H1 (cell line): ENCODE data around the gene PPP4R4. TPM values are rescaled to one million over a fixed set of nuclear protein-coding genes. Genes with fewer than 3 reads are reported as not detected.
"Not testable (repeated sequence)": the region's sequence is repeated elsewhere in the genome, so short reads cannot be mapped to it uniquely, and the experiment has no call there.

Source experiments
- CTCF ChIA-PET: fragments of 300-600 bp; sonication (Branson Sonifier 250); formaldehyde crosslinking; loops from one replicate; lab custom pipeline; 2021; ENCODE audit not compliant: partially characterized antibody; lab: Charles Lee
- POLR2A ChIA-PET: fragments of 300-600 bp; sonication (Branson Sonifier 250); formaldehyde crosslinking; loops from one replicate; lab custom pipeline; 2021; ENCODE audit warnings: inconsistent platforms; ENCODE audit not compliant: partially characterized antibody; lab: Charles Lee
- DNase-seq, 2 experiments: peaks; one replicate each; pipeline versions ENCODE4 v3.0.0 to v3.0.0-alpha.2; 2010 to 2022; ENCODE audit warnings: low spot score in 2 of 2, low read depth in 1 of 2, mixed read lengths in 1 of 2
- FAIRE-seq: peaks from 2 replicates; lab custom pipeline; 2011; peaks lifted over from hg19 to GRCh38; lab: Jason Lieb, UNC
- H2AFZ ChIP-seq: 2 replicates; pipeline ENCODE4 v1.8.1; 2012; ENCODE audit warnings: low read length, inconsistent platforms
- H2AK5ac ChIP-seq: 2 replicates; pipeline ENCODE4 v1.6.1; 2013; ENCODE audit warnings: low read depth, low read length
- H2BK120ac ChIP-seq: replicated peaks from 2 replicates; pipeline ENCODE3; 2013; ENCODE audit warnings: low read depth, low read length, inconsistent platforms
- H2BK12ac ChIP-seq: 2 replicates; pipeline ENCODE4 v1.6.1; 2013; ENCODE audit warnings: low read depth, low read length
- H2BK15ac ChIP-seq: 2 replicates; pipeline ENCODE4 v1.6.1; 2013; ENCODE audit warnings: low read length
- H2BK20ac ChIP-seq: 2 replicates; pipeline ENCODE4 v1.6.1; 2013; ENCODE audit warnings: low read length
- H2BK5ac ChIP-seq: 2 replicates; pipeline ENCODE4 v1.6.1; 2013; ENCODE audit warnings: low read depth, low read length
- H3K14ac ChIP-seq: 2 replicates; pipeline ENCODE4 v1.6.1; 2013; ENCODE audit warnings: inconsistent platforms; ENCODE audit not compliant: insufficient read length
- H3K18ac ChIP-seq: 2 replicates; pipeline ENCODE4 v1.6.1; 2013; ENCODE audit warnings: low read length; ENCODE audit errors: extremely low read depth
- H3K23ac ChIP-seq: 2 replicates; pipeline ENCODE4 v1.6.1; 2013; ENCODE audit warnings: inconsistent platforms; ENCODE audit not compliant: insufficient read length
- H3K23me2 ChIP-seq: 2 replicates; pipeline ENCODE4 v1.6.1; 2013; ENCODE audit warnings: low read depth, low read length
- H3K27ac ChIP-seq: 2 replicates; pipeline ENCODE4 v1.6.1; 2011; ENCODE audit warnings: low read depth, low read length, inconsistent platforms
- H3K27me3 ChIP-seq, 4 experiments: replicated peaks in 1 of 4; 1 replicate in 1 of 4; 2 replicates in 3 of 4; pipeline versions ENCODE4 v1.6.1 to v1.8.1; 2011 to 2013; ENCODE audit warnings: low read length in 3 of 4, mild to moderate bottlenecking in 3 of 4, inconsistent platforms in 2 of 4, mixed read lengths in 2 of 4, moderate library complexity in 1 of 4; ENCODE audit not compliant: control insufficient read depth in 3 of 4, insufficient read depth in 3 of 4; ENCODE audit errors: extremely low read depth in 1 of 4
- H3K36me3 ChIP-seq, 4 experiments: 2 replicates each; pipeline versions ENCODE4 v1.6.1 to v1.8.1; 2011 to 2013; ENCODE audit warnings: mild to moderate bottlenecking in 4 of 4, low read length in 3 of 4, moderate library complexity in 2 of 4, control low read depth in 1 of 4, inconsistent platforms in 1 of 4; ENCODE audit not compliant: insufficient read depth in 4 of 4, control insufficient read depth in 2 of 4
- H3K4ac ChIP-seq: replicated peaks from 2 replicates; pipeline ENCODE3; 2013; ENCODE audit warnings: low read length, low read depth, mixed read lengths, inconsistent platforms; ENCODE audit not compliant: insufficient read length
- H3K4me1 ChIP-seq, 4 experiments: replicated peaks in 1 of 4; 1 replicate in 1 of 4; 2 replicates in 3 of 4; pipeline versions ENCODE4 v1.6.1 to v1.8.1; 2011 to 2013; ENCODE audit warnings: low read length in 3 of 4, inconsistent platforms in 2 of 4, mixed read lengths in 1 of 4; ENCODE audit not compliant: insufficient read depth in 4 of 4, control insufficient read depth in 3 of 4
- H3K4me2 ChIP-seq, 2 experiments: 2 replicates each; pipeline versions ENCODE4 v1.6.1 to v1.8.1; 2011 to 2013; ENCODE audit warnings: low read depth in 2 of 2, low read length in 2 of 2, control low read depth in 1 of 2, inconsistent platforms in 1 of 2, mild to moderate bottlenecking in 1 of 2; ENCODE audit not compliant: insufficient read depth in 1 of 2
- H3K4me3 ChIP-seq, 4 experiments: fragments of 200-600, 300-600 bp in 1 of 4; sonication (generic), shearing (Covaris generic), sonication (Bioruptor Twin) in 1 of 4; 2 replicates each; pipeline versions ENCODE4 v1.5.1 to v1.8.1; 2011 to 2016; ENCODE audit warnings: low read length in 4 of 4, low read depth in 3 of 4, control low read depth in 2 of 4, inconsistent platforms in 2 of 4, mild to moderate bottlenecking in 2 of 4, mixed read lengths in 1 of 4, moderate library complexity in 1 of 4; ENCODE audit not compliant: insufficient read depth in 2 of 4; ENCODE audit errors: extremely low read depth in 1 of 4
- H3K56ac ChIP-seq: replicated peaks from 2 replicates; pipeline ENCODE3; 2013; ENCODE audit warnings: low read depth, mild to moderate bottlenecking, mixed read lengths, low read length, inconsistent platforms; ENCODE audit not compliant: insufficient read length
- H3K79me1 ChIP-seq: 2 replicates; pipeline ENCODE4 v1.6.1; 2013; ENCODE audit warnings: low read depth, low read length, control low read depth
- H3K79me2 ChIP-seq, 2 experiments: 2 replicates each; pipeline versions ENCODE4 v1.6.1 to v1.8.1; 2012 to 2013; ENCODE audit warnings: low read length in 2 of 2, mild to moderate bottlenecking in 2 of 2, inconsistent platforms in 1 of 2; ENCODE audit not compliant: insufficient read depth in 2 of 2, control insufficient read depth in 1 of 2
- H3K9ac ChIP-seq, 4 experiments: replicated peaks in 1 of 4; 1 replicate in 1 of 4; 2 replicates in 3 of 4; pipeline versions ENCODE4 v1.6.1 to v1.8.1; 2011 to 2013; ENCODE audit warnings: low read depth in 3 of 4, low read length in 3 of 4, control low read depth in 2 of 4, mild to moderate bottlenecking in 2 of 4, moderate library complexity in 2 of 4, inconsistent platforms in 1 of 4; ENCODE audit errors: extremely low read depth in 1 of 4
- H3K9me3 ChIP-seq, 2 experiments: 2 replicates each; pipeline versions ENCODE4 v1.6.1 to v1.8.1; 2012 to 2013; ENCODE audit warnings: mild to moderate bottlenecking in 2 of 2, moderate library complexity in 2 of 2, control low read depth in 1 of 2, inconsistent platforms in 1 of 2, low read depth in 1 of 2, low read length in 1 of 2, mixed read lengths in 1 of 2; ENCODE audit not compliant: insufficient read depth in 2 of 2
- H4K20me1 ChIP-seq, 2 experiments: replicated peaks in 1 of 2; 2 replicates each; pipeline versions ENCODE3 to v1.8.1; 2011 to 2013; ENCODE audit warnings: inconsistent platforms in 2 of 2, low read length in 2 of 2, mild to moderate bottlenecking in 1 of 2; ENCODE audit not compliant: insufficient read depth in 2 of 2, control insufficient read depth in 1 of 2
- H4K5ac ChIP-seq: 2 replicates; pipeline ENCODE4 v1.6.1; 2013; ENCODE audit warnings: low read length, low read depth, mixed read lengths, inconsistent platforms; ENCODE audit not compliant: insufficient read length
- H4K8ac ChIP-seq: 2 replicates; pipeline ENCODE4 v1.8.0; 2013; ENCODE audit warnings: mild to moderate bottlenecking, moderate library complexity, low read length, inconsistent platforms; ENCODE audit not compliant: insufficient read depth; ENCODE audit errors: extremely low read depth
- H4K91ac ChIP-seq: replicated peaks from 2 replicates; pipeline ENCODE3; 2013; ENCODE audit warnings: low read length, mixed read lengths, inconsistent platforms; ENCODE audit not compliant: insufficient read length
- WGBS, 2 experiments: shearing (Covaris generic) in 1 of 2; methylation state at CpG; one replicate each; pipeline versions ENCODE4 v1.1.6 to v1.1.7; 2013 to 2015; ENCODE audit warnings: low lambda C conversion rate in 2 of 2, mixed read lengths in 2 of 2, inconsistent platforms in 1 of 2, low coverage in 1 of 2, missing lambda C conversion rate in 1 of 2; ENCODE audit not compliant: insufficient replicate concordance in 2 of 2, insufficient coverage in 1 of 2, insufficient read length in 1 of 2; ENCODE audit errors: extremely low coverage in 1 of 2, missing lambda C conversion rate in 1 of 2; 5-methylcytosine and 5-hydroxymethylcytosine counted together
- polyA plus RNA-seq, 7 experiments: library from polyadenylated mRNA; depleted of rRNA in 3 of 7; stranded (reverse) in 5 of 7; unstranded in 2 of 7; fragments of >200 nt in 5 of 7; fragments of 200-250 nt in 2 of 7; gene quantifications; 1 replicate in 5 of 7; 2 replicates in 1 of 7; 4 replicates in 1 of 7; pipeline versions ENCODE4 v1.2.1 to v1.2.3, GENCODE V29; 2011 to 2013; ENCODE audit warnings: missing spikeins in 2 of 7, mixed read lengths in 2 of 7
- total RNA-seq: library from RNA; stranded (reverse); fragmentation: NEBNext Ultra II Directional; extraction: Animal tissue kit (Norgen Biotek cat#: 25700); gene quantifications from 2 replicates; pipeline ENCODE4 v1.2.1, GENCODE V29; 2021

PPP4R4 gene
- total and polyA plus RNA-seq, 2 of the 8 experiments (the other 6 are each of a cell fraction or from before 2014, with no cell fraction given), result 3.3 to 9.6 TPM

DNA sequence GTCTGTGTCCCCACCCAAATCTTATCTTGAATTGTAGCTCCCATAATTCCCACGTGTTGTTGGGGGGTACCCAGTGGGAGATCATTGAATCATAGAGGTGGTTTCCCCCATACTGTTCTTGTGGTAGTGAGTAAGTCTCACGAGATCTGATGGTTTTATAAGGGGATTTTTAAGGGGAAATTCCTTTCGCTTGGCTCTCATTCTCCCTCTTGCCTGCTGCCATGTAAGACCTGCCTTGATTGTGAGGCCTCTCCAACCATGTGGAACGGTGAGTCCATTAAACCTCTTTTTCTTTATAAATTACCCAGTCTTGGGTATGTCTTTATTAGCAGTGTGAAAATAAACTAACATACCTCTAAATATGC lies 122.0 kb downstream of the PPP4R4 start:
- not testable (repeated sequence) for H2BK5ac ChIP-seq, H4K8ac ChIP-seq, H3K27ac ChIP-seq, H3K23me2 ChIP-seq, H2AK5ac ChIP-seq, FAIRE-seq, H2BK120ac ChIP-seq, H2BK20ac ChIP-seq, H4K20me1 ChIP-seq, H2AFZ ChIP-seq, H3K14ac ChIP-seq, H3K27me3 ChIP-seq, H3K9ac ChIP-seq, H3K56ac ChIP-seq, DNase-seq, H4K91ac ChIP-seq, H3K79me1 ChIP-seq, H3K9me3 ChIP-seq, H2BK12ac ChIP-seq, H3K18ac ChIP-seq, H3K79me2 ChIP-seq, H3K4me3 ChIP-seq, H2BK15ac ChIP-seq, H4K5ac ChIP-seq, H3K4me1 ChIP-seq, H3K4ac ChIP-seq, H3K36me3 ChIP-seq, H3K23ac ChIP-seq, H3K4me2 ChIP-seq
- POLR2A ChIA-PET, result interaction anchor here (0.6 kb wide), 1 partner anchor 27 kb away, joined by 3 read pairs; no protein-coding TSS in a partner anchor
- CTCF ChIA-PET, result interaction anchor here (1.8 to 1.9 kb wide), 2 partner anchors 11 to 167 kb away, joined by 6 read pairs; partner anchors contain the start of gene IFI27L2
- 94% methylated on average over 4 of the region's 4 CpGs; no CpG with 5 or more reads in 1 of the 2 experiments for WGBS, 2 experiments
